ENCODE results near the gene RAB6B.

RAB6B gene

DNA sequence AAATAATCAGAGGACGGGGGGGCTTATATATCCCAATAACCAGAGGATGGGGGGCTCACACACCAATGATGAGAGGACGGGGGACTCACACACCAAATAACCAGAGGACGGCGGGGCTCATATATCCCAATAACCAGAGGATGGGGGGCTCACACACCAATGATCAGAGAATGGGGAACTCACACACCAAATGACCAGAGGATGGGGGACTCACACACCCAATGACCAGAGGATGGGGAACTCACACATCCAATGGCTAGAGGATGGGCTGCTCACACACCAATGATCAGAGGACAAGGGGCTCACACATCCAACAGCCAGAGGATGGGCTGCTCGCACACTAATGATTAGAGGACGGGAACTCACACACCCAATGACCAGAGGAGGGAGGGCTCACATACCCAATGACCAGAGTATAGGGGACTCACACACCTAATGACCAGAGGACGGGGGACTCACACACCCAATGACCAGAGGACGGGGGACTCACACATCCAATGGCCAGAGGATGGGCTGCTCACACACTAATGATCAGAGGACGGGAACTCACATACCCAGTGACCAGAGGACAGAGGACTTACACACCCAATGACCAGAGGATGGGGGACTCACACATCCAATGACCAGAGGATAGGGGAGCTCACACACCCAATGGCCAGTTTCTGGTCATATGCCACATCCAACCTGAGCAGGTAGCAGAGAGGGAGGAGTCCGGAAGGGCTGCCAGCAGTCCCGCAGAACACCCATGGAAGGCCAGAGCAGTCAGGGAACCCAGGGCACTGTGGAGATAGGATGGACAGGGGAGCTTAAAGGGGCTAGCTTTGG, 10.6 kb downstream of the RAB6B start:
- no peak for ATAC-seq
- TF ChIP-seq ESRRG (CRISPR knock-in tag; IDR thresholded peaks at IDR 0.05): no peak

DNA sequence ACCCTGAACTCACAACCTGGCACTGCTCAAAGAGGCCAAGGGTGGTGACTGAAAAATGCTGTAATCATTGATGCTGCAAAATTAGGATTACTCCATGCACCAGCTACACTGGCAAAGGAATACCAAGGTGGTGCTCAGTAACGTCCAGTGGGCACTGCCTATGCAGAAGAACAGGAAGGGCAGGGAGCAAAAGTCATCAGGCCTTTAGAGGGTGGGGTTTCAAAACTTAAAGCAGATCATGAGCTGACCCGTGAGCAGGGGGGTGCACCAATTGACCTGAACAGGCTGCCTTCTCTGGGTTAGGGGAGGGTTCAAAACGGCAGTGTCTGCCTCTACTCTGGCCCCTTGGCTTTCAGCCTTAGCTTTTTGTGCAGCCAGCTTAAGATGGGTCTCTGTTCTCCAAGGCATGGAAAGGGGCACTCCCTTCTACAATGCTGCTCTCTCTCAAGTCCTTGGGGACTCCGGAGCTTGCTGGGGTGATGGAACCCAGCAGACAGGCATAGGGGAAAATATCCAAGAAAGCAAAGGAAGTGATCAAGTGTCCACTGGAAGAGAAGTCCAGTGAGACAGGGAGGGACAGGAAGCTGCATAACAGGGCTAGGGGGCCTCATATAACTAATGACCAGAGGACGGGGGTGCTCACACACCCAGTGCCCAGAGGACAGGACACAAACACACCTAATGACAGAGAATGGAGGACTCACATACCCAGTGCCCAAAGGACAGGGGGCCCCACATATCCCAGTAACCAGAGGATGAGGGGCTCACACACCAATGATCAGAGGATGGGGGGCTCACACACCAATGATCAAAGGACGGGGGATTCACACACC, 11.4 kb downstream of the RAB6B start:
- no peak for TF ChIP-seq TOX (CRISPR knock-in tag; IDR thresholded peaks at IDR 0.05; ENCODE audit: borderline replicate concordance)
- no peak for TF ChIP-seq ZNF565 (CRISPR knock-in tag; conservative IDR thresholded peaks at IDR 0.05; ENCODE audit: low read depth)
- no peak for TF ChIP-seq ZFP3 (CRISPR knock-in tag; IDR thresholded peaks at IDR 0.05)
- TF ChIP-seq CSDC2 (CRISPR knock-in tag; IDR thresholded peaks at IDR 0.05): no peak
- TF ChIP-seq ZNF8 (CRISPR knock-in tag; IDR thresholded peaks at IDR 0.05): no peak

GRCh38 chr3:133883641-133884040, 12.0 kb downstream of the RAB6B start:
- TF ChIP-seq TOX (CRISPR knock-in tag; IDR thresholded peaks at IDR 0.05; ENCODE audit: borderline replicate concordance): no peak
- no peak for ATAC-seq

More for the DNA sequence above, 11.4 kb downstream of the RAB6B start:
- no peak for ATAC-seq

- TF ChIP-seq TCF4 (CRISPR knock-in tag; IDR thresholded peaks at IDR 0.05; ENCODE audit: borderline replicate concordance) (no peak), ARNTL (CRISPR knock-in tag; IDR thresholded peaks at IDR 0.05; ENCODE audit: borderline replicate concordance, low read depth) (no peak), POU6F1 (CRISPR knock-in tag; IDR thresholded peaks at IDR 0.05; ENCODE audit: borderline replicate concordance, low read depth) (no peak), ZFP30 (CRISPR knock-in tag; IDR thresholded peaks at IDR 0.05) (no peak), ZC3H10 (CRISPR knock-in tag; IDR thresholded peaks at IDR 0.05) (no peak), PPARA (CRISPR knock-in tag; IDR thresholded peaks at IDR 0.05; ENCODE audit: borderline replicate concordance) (no peak), TOX (CRISPR knock-in tag; IDR thresholded peaks at IDR 0.05; ENCODE audit: borderline replicate concordance) (no peak), CSDC2 (CRISPR knock-in tag; IDR thresholded peaks at IDR 0.05) (no peak), PATZ1 (CRISPR knock-in tag; IDR thresholded peaks at IDR 0.05; ENCODE audit: borderline replicate concordance) (no peak), RARB (CRISPR knock-in tag; IDR thresholded peaks at IDR 0.05) (no peak), ZNF70 (CRISPR knock-in tag; IDR thresholded peaks at IDR 0.05) (no peak), GLIS3 (CRISPR knock-in tag; IDR thresholded peaks at IDR 0.05) (no peak), OSR1 (CRISPR knock-in tag; IDR thresholded peaks at IDR 0.05) (no peak), CSRNP3 (CRISPR knock-in tag; IDR thresholded peaks at IDR 0.05) (no peak), ZFP3 (CRISPR knock-in tag; IDR thresholded peaks at IDR 0.05) (no peak), BACH2 (CRISPR knock-in tag; IDR thresholded peaks at IDR 0.05; ENCODE audit: borderline replicate concordance) (no peak), ZNF565 (CRISPR knock-in tag; conservative IDR thresholded peaks at IDR 0.05; ENCODE audit: low read depth) (no peak), ZNF8 (CRISPR knock-in tag; IDR thresholded peaks at IDR 0.05) (no peak)
- TF ChIP-seq, protein P1, sequence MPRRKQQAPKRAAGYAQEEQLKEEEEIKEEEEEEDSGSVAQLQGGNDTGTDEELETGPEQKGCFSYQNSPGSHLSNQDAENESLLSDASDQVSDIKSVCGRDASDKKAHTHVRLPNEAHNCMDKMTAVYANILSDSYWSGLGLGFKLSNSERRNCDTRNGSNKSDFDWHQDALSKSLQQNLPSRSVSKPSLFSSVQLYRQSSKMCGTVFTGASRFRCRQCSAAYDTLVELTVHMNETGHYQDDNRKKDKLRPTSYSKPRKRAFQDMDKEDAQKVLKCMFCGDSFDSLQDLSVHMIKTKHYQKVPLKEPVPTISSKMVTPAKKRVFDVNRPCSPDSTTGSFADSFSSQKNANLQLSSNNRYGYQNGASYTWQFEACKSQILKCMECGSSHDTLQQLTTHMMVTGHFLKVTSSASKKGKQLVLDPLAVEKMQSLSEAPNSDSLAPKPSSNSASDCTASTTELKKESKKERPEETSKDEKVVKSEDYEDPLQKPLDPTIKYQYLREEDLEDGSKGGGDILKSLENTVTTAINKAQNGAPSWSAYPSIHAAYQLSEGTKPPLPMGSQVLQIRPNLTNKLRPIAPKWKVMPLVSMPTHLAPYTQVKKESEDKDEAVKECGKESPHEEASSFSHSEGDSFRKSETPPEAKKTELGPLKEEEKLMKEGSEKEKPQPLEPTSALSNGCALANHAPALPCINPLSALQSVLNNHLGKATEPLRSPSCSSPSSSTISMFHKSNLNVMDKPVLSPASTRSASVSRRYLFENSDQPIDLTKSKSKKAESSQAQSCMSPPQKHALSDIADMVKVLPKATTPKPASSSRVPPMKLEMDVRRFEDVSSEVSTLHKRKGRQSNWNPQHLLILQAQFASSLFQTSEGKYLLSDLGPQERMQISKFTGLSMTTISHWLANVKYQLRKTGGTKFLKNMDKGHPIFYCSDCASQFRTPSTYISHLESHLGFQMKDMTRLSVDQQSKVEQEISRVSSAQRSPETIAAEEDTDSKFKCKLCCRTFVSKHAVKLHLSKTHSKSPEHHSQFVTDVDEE (CRISPR knock-in tag; IDR thresholded peaks at IDR 0.05): no peak
- TF ChIP-seq, protein P2, sequence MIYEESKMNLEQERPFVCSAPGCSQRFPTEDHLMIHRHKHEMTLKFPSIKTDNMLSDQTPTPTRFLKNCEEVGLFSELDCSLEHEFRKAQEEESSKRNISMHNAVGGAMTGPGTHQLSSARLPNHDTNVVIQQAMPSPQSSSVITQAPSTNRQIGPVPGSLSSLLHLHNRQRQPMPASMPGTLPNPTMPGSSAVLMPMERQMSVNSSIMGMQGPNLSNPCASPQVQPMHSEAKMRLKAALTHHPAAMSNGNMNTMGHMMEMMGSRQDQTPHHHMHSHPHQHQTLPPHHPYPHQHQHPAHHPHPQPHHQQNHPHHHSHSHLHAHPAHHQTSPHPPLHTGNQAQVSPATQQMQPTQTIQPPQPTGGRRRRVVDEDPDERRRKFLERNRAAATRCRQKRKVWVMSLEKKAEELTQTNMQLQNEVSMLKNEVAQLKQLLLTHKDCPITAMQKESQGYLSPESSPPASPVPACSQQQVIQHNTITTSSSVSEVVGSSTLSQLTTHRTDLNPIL (CRISPR knock-in tag; IDR thresholded peaks at IDR 0.05; ENCODE audit: low read depth): no peak
- ATAC-seq: no peak
Observed at GRCh38 chr3:133882986-133883586, 12.6 kb downstream of the RAB6B start.

All from SK-N-SH treated with all-trans-retinoic acid at 6 μM for 48 hours (cell line).